Naive B cell (primary cell): ENCODE results near the gene DOP1A. TPM values are rescaled to one million over a fixed set of nuclear protein-coding genes. Genes with fewer than 3 reads are reported as not detected.

Experiments
- ATAC-seq, 2 donors: fragments of 150-1000 bp; cut with Tn5 transposase; 2 replicates each; pipeline ENCODE4 v1.10.0; 2021; ENCODE audit warnings: low read depth in 2 of 2, mild to moderate bottlenecking in 2 of 2, moderate library complexity in 2 of 2
- DNase-seq: peaks from one replicate; pipeline ENCODE4 v3.0.0; 2022
- H3K27ac Mint-ChIP-seq, 6 donors: one replicate each; pipeline ENCODE4 v1.8.0; 2020 to 2022; ENCODE audit warnings: mild to moderate bottlenecking in 6 of 6, mixed read lengths in 6 of 6, moderate library complexity in 5 of 6, inconsistent platforms in 2 of 6
- H3K27me3 Mint-ChIP-seq, 3 donors: one replicate each; pipeline ENCODE4 v1.8.0; 2021 to 2022; ENCODE audit warnings: mixed read lengths in 3 of 3, mild to moderate bottlenecking in 1 of 3
- H3K36me3 Mint-ChIP-seq, 2 donors: one replicate each; pipeline ENCODE4 v1.8.0; 2020 to 2022; ENCODE audit warnings: mixed read lengths in 2 of 2, inconsistent platforms in 1 of 2, mild to moderate bottlenecking in 1 of 2
- H3K4me1 Mint-ChIP-seq, 3 donors: one replicate each; pipeline ENCODE4 v1.8.0; 2020 to 2022; ENCODE audit warnings: mixed read lengths in 3 of 3, inconsistent platforms in 1 of 3, mild to moderate bottlenecking in 1 of 3, moderate library complexity in 1 of 3
- H3K4me3 Mint-ChIP-seq, 8 donors: one replicate each; pipeline ENCODE4 v1.8.0; 2020 to 2022; ENCODE audit warnings: mild to moderate bottlenecking in 8 of 8, mixed read lengths in 8 of 8, moderate library complexity in 8 of 8, inconsistent platforms in 2 of 8
- H3K9me3 Mint-ChIP-seq, 7 donors: one replicate each; pipeline ENCODE4 v1.8.0; 2020 to 2022; ENCODE audit warnings: mixed read lengths in 7 of 7, mild to moderate bottlenecking in 5 of 7, inconsistent platforms in 2 of 7, moderate library complexity in 1 of 7
- polyA plus RNA-seq, 6 donors: library from polyadenylated mRNA; unstranded; fragments of 300-500 nt; fragmentation: Illumina TruSeq; gene quantifications; one replicate each; pipeline ENCODE4 v1.2.3, GENCODE V29; 2021; ENCODE audit warnings: low read depth in 6 of 6

DOP1A gene
- polyA plus RNA-seq = 1 to 10 TPM in 5 of 6 donors, under 1 TPM in 1; 0.14 to 7.7 (median 5.2) TPM

GRCh38 chr6:83067448-83068439, at the start of gene DOP1A:
Gene DOP1A (plus strand): TSS chr6:83067671. CDS start chr6:83096978, 29,307 bp downstream.
- Mint-ChIP-seq H3K9me3 (no peaks in the 10 kb centered on the region), H3K27me3 (no peaks in the 10 kb centered on the region), H3K4me1 (peaks cover 35 to 45% (median 35%) of the 10 kb centered on the region in 3 donors), H3K36me3 (no peaks in the 10 kb centered on the region), H3K27ac (peak within 1 kb of the TSS; percentile 93 to 97 (median 96)), H3K4me3 (peak within 1 kb of the TSS; percentile 83 to 96 (median 92))
- peak; percentile 95 for DNase-seq
- ATAC-seq = peak; percentile 80 to 81

GRCh38 chr6:83019741-83020140, 47.7 kb upstream of the DOP1A start:
- H3K4me3 Mint-ChIP-seq = no peak overlapping the region
- H3K36me3 Mint-ChIP-seq = peaks cover 43 to 53% of the 10 kb centered on the region in 2 donors
- no peaks in the 10 kb centered on the region for H3K4me1 Mint-ChIP-seq
- peak overlapping the region in 1 of 6 donors; percentile 20 for H3K27ac Mint-ChIP-seq
- H3K27me3 Mint-ChIP-seq = no peaks in the 10 kb centered on the region
- DNase-seq (no peak), ATAC-seq (no peak)
- peaks cover 0 to 4% (median 0%) of the 10 kb centered on the region in 7 donors for H3K9me3 Mint-ChIP-seq

GRCh38 chr6:83031689-83032088, 35.8 kb upstream of the DOP1A start:
- H3K4me1 Mint-ChIP-seq = no peaks in the 10 kb centered on the region
- H3K27me3 Mint-ChIP-seq = no peaks in the 10 kb centered on the region
- ATAC-seq (no peak), DNase-seq (no peak)
- peaks cover 14 to 38% (median 23%) of the 10 kb centered on the region in 7 donors for H3K9me3 Mint-ChIP-seq
- peaks cover 59 to 60% of the 10 kb centered on the region in 2 donors for H3K36me3 Mint-ChIP-seq
- H3K27ac Mint-ChIP-seq = no peak overlapping the region
- H3K4me3 Mint-ChIP-seq = no peak overlapping the region

GRCh38 chr6:83038246-83038645, 29.2 kb upstream of the DOP1A start:
- Mint-ChIP-seq H3K4me1 (no peaks in the 10 kb centered on the region), H3K4me3 (no peak overlapping the region), H3K36me3 (peaks cover 28 to 33% of the 10 kb centered on the region in 2 donors), H3K9me3 (peaks cover 2 to 10% (median 7%) of the 10 kb centered on the region in 7 donors), H3K27ac (peak overlapping the region in 1 of 6 donors; percentile 52), H3K27me3 (no peaks in the 10 kb centered on the region)
- DNase-seq = no peak
- no peak for ATAC-seq

- Mint-ChIP-seq H3K36me3 (peaks cover 3 to 15% of the 10 kb centered on the region in 2 donors), H3K4me3 (no peak overlapping the region), H3K27me3 (no peaks in the 10 kb centered on the region), H3K27ac (no peak overlapping the region), H3K9me3 (no peaks in the 10 kb centered on the region), H3K4me1 (peaks cover 0 to 3% (median 0%) of the 10 kb centered on the region in 3 donors)
- ATAC-seq (no peak), DNase-seq (no peak)
Measured at GRCh38 chr6:83042467-83043053, 24.9 kb upstream of the DOP1A start.

- H3K36me3 Mint-ChIP-seq = peaks cover 0 to 15% of the 10 kb centered on the region in 2 donors
- H3K27ac Mint-ChIP-seq = peak overlapping the region in 2 of 6 donors; percentile 50 to 57
- H3K4me1 Mint-ChIP-seq = peaks cover 0 to 3% (median 0%) of the 10 kb centered on the region in 3 donors
- DNase-seq (no peak), ATAC-seq (no peak)
- H3K9me3 Mint-ChIP-seq = no peaks in the 10 kb centered on the region
- no peak overlapping the region for H3K4me3 Mint-ChIP-seq
- no peaks in the 10 kb centered on the region for H3K27me3 Mint-ChIP-seq
Measured at GRCh38 chr6:83044091-83044768, 23.2 kb upstream of the DOP1A start.

GRCh38 chr6:83047065-83047754, 20.3 kb upstream of the DOP1A start:
- Mint-ChIP-seq H3K36me3 (peaks cover 8 to 15% of the 10 kb centered on the region in 2 donors), H3K4me1 (peaks cover 0 to 3% (median 0%) of the 10 kb centered on the region in 3 donors), H3K4me3 (no peak overlapping the region), H3K27me3 (no peaks in the 10 kb centered on the region), H3K9me3 (no peaks in the 10 kb centered on the region), H3K27ac (no peak overlapping the region)
- DNase-seq (no peak), ATAC-seq (no peak)

- ATAC-seq = no peak
- no peak overlapping the region for H3K27ac Mint-ChIP-seq
- H3K36me3 Mint-ChIP-seq = peaks cover 10 to 19% of the 10 kb centered on the region in 2 donors
Measured at GRCh38 chr6:83051377-83052172, 15.9 kb upstream of the DOP1A start.

GRCh38 chr6:83053678-83054077, 13.8 kb upstream of the DOP1A start:
- no peak for ATAC-seq
- peak overlapping the region in 1 of 6 donors; percentile 14 for H3K27ac Mint-ChIP-seq
- H3K4me3 Mint-ChIP-seq = no peak overlapping the region
- H3K36me3 Mint-ChIP-seq = peaks cover 12 to 19% of the 10 kb centered on the region in 2 donors
- peaks cover 0 to 2% (median 0%) of the 10 kb centered on the region in 7 donors for H3K9me3 Mint-ChIP-seq
- no peaks in the 10 kb centered on the region for H3K27me3 Mint-ChIP-seq
- no peak for DNase-seq
- H3K4me1 Mint-ChIP-seq = peaks cover 0 to 13% (median 9%) of the 10 kb centered on the region in 3 donors

More at GRCh38 chr6:83051377-83052172, 15.9 kb upstream of the DOP1A start:
- no peaks in the 10 kb centered on the region for H3K9me3 Mint-ChIP-seq
- no peak overlapping the region for H3K4me3 Mint-ChIP-seq
- DNase-seq = no peak
- H3K4me1 Mint-ChIP-seq = peaks cover 0 to 14% (median 9%) of the 10 kb centered on the region in 3 donors
- no peaks in the 10 kb centered on the region for H3K27me3 Mint-ChIP-seq

GRCh38 chr6:83055366-83055964, 12.0 kb upstream of the DOP1A start:
- ATAC-seq (peak; percentile 42 to 47), DNase-seq (peak; percentile 29)
- no peak overlapping the region for H3K27ac Mint-ChIP-seq
- peaks cover 0 to 2% (median 0%) of the 10 kb centered on the region in 7 donors for H3K9me3 Mint-ChIP-seq
- no peak overlapping the region for H3K4me3 Mint-ChIP-seq
- H3K36me3 Mint-ChIP-seq = peaks cover 12 to 19% of the 10 kb centered on the region in 2 donors
- H3K4me1 Mint-ChIP-seq = peaks cover 8 to 13% (median 9%) of the 10 kb centered on the region in 3 donors
- no peaks in the 10 kb centered on the region for H3K27me3 Mint-ChIP-seq

- Mint-ChIP-seq H3K9me3 (peaks cover 0 to 2% (median 0%) of the 10 kb centered on the region in 7 donors), H3K27ac (no peak overlapping the region), H3K4me3 (no peak overlapping the region), H3K4me1 (peaks cover 8 to 19% (median 13%) of the 10 kb centered on the region in 3 donors), H3K36me3 (peaks cover 5 to 12% of the 10 kb centered on the region in 2 donors), H3K27me3 (no peaks in the 10 kb centered on the region)
- ATAC-seq (peak in 1 of 2 donors; percentile 49), DNase-seq (no peak)
Measured at GRCh38 chr6:83057705-83058321, 9.7 kb upstream of the DOP1A start.
